IMR-90 (cell line): ENCODE results near the gene RAB11FIP4.

Experiments used
- BHLHE40 ChIP-seq: fragments of 150-350 bp; IDR thresholded peaks from 2 replicates; pipeline ENCODE4 v1.6.1; 2016; ENCODE audit warnings: mild to moderate bottlenecking, low read depth, low read length
- CEBPB ChIP-seq: IDR thresholded peaks from 2 replicates; pipeline ENCODE4 v1.6.1; 2012; ENCODE audit warnings: low read depth, low read length, improper control_type of control experiment
- CHD1 ChIP-seq: IDR thresholded peaks from 2 replicates; pipeline ENCODE4 v1.6.1; 2012; ENCODE audit warnings: low read depth, low read length, improper control_type of control experiment
- FOS ChIP-seq: fragments of 150-350 bp; IDR thresholded peaks from 2 replicates; pipeline ENCODE4 v1.6.1; 2016; ENCODE audit warnings: low read depth, low read length
- MAFK ChIP-seq: IDR thresholded peaks from 2 replicates; pipeline ENCODE4 v1.6.1; 2012; ENCODE audit warnings: low read depth, low read length, improper control_type of control experiment
- MAZ ChIP-seq: IDR thresholded peaks from 2 replicates; pipeline ENCODE4 v1.6.1; 2012; ENCODE audit warnings: low read depth, mild to moderate bottlenecking, low read length, improper control_type of control experiment, moderate library complexity, borderline replicate concordance
- MXI1 ChIP-seq: IDR thresholded peaks from 2 replicates; pipeline ENCODE4 v1.6.1; 2012; ENCODE audit warnings: low read depth, mild to moderate bottlenecking, low read length, moderate library complexity, borderline replicate concordance
- NFE2L2 ChIP-seq: fragments of 150-350 bp; IDR thresholded peaks from 2 replicates; pipeline ENCODE4 v1.6.1; 2016; ENCODE audit warnings: low read depth, mild to moderate bottlenecking, low read length
- POLR2A ChIP-seq: IDR thresholded peaks from 2 replicates; pipeline ENCODE4 v1.6.1; 2012; ENCODE audit warnings: mild to moderate bottlenecking, low read depth, low read length
- RCOR1 ChIP-seq: IDR thresholded peaks from 2 replicates; pipeline ENCODE4 v1.6.1; 2012; ENCODE audit warnings: mild to moderate bottlenecking, low read length, improper control_type of control experiment; ENCODE audit not compliant: insufficient replicate concordance
- RFX5 ChIP-seq: IDR thresholded peaks from 2 replicates; pipeline ENCODE4 v1.8.0; 2012; ENCODE audit warnings: low read depth, mild to moderate bottlenecking, low read length, moderate library complexity
- SMC3 ChIP-seq: fragments of 150-350 bp; IDR thresholded peaks from 2 replicates; pipeline ENCODE4 v1.6.1; 2016; ENCODE audit warnings: low read depth, mild to moderate bottlenecking, antibody characterized with exemption, low read length, moderate library complexity
- TF ChIP-seq, protein P1 (sequence below): conservative IDR thresholded peaks from 2 replicates; pipeline ENCODE4 v1.5.1; 2012; ENCODE audit warnings: mild to moderate bottlenecking, low read depth, low read length, improper control_type of control experiment
- TF ChIP-seq, protein P2 (sequence below): fragments of 150-350 bp; IDR thresholded peaks from 2 replicates; pipeline ENCODE4 v1.6.1; 2017; ENCODE audit warnings: mild to moderate bottlenecking, antibody characterized with exemption, low read length, low read depth

DNA sequence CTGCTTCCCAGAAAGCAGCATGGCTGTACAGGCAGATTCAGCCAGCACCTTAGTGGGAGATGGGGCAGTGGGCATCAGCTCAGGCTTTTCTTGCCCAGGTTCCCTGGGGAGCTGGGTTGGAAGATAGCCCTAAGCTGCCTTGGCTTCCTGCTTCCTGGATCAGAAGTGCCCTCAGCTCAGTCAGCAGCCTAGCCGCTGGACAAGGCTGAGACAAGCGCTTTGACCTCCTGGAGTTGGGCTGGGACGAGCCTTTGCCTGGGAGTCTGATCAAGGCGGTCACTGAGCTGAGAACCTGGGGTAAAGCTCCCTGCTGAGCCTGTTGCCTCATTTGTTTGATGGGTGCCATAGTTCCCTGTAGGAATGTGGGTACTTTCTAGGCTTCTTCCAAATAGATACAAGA, 190.0 kb downstream of the RAB11FIP4 start:
- TF ChIP-seq CHD1 = no peak
- no peak for TF ChIP-seq POLR2A
- TF ChIP-seq MAZ = no peak
- TF ChIP-seq, protein P1, sequence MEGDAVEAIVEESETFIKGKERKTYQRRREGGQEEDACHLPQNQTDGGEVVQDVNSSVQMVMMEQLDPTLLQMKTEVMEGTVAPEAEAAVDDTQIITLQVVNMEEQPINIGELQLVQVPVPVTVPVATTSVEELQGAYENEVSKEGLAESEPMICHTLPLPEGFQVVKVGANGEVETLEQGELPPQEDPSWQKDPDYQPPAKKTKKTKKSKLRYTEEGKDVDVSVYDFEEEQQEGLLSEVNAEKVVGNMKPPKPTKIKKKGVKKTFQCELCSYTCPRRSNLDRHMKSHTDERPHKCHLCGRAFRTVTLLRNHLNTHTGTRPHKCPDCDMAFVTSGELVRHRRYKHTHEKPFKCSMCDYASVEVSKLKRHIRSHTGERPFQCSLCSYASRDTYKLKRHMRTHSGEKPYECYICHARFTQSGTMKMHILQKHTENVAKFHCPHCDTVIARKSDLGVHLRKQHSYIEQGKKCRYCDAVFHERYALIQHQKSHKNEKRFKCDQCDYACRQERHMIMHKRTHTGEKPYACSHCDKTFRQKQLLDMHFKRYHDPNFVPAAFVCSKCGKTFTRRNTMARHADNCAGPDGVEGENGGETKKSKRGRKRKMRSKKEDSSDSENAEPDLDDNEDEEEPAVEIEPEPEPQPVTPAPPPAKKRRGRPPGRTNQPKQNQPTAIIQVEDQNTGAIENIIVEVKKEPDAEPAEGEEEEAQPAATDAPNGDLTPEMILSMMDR = no peak
- TF ChIP-seq BHLHE40 = no peak
- no peak for TF ChIP-seq NFE2L2
- TF ChIP-seq RFX5 = no peak
- TF ChIP-seq CEBPB = no peak
- TF ChIP-seq MXI1 = no peak
- no peak for TF ChIP-seq SMC3
- TF ChIP-seq, protein P2, sequence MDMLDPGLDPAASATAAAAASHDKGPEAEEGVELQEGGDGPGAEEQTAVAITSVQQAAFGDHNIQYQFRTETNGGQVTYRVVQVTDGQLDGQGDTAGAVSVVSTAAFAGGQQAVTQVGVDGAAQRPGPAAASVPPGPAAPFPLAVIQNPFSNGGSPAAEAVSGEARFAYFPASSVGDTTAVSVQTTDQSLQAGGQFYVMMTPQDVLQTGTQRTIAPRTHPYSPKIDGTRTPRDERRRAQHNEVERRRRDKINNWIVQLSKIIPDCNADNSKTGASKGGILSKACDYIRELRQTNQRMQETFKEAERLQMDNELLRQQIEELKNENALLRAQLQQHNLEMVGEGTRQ = no peak
- no peak for TF ChIP-seq MAFK
- no peak for TF ChIP-seq FOS
- TF ChIP-seq RCOR1 = no peak
